Skin of body (tissue), 2 donors: Measurements from ENCODE around the gene FOXO3. TPM values are rescaled to one million over a fixed set of nuclear protein-coding genes. Genes with fewer than 3 reads are reported as not detected.
"Not testable (repeated sequence)": the region's sequence is repeated elsewhere in the genome, so short reads cannot be mapped to it uniquely, and the experiment has no call there.

Source experiments
- DNase-seq: peaks from one replicate; lab custom pipeline; 2025; lab: John Stamatoyannopoulos, UW
- total RNA-seq: library from RNA; depleted of rRNA; stranded (reverse); fragments of >200 nt; gene quantifications from one replicate; pipeline ENCODE4 v1.2.3, GENCODE V29; 2014

FOXO3 gene
- total RNA-seq, 1 donor from 2014 or later = 48.8 TPM

GRCh38 chr6:108682383-108683119, 121.8 kb downstream of the FOXO3 start:
- DNase-seq = not testable (repeated sequence)

GRCh38 chr6:108683976-108684375, 123.3 kb downstream of the FOXO3 start:
- DNase-seq = not testable (repeated sequence)

- no peak for DNase-seq
Measured at GRCh38 chr6:108684771-108685329, 124.1 kb downstream of the FOXO3 start.

- no peak for DNase-seq
Measured at GRCh38 chr6:108685970-108686369, 125.3 kb downstream of the FOXO3 start.

- no peak for DNase-seq
Measured at GRCh38 chr6:108686896-108687295, 126.2 kb downstream of the FOXO3 start.

- DNase-seq = no peak
Measured at GRCh38 chr6:108687921-108688320, 127.2 kb downstream of the FOXO3 start.

GRCh38 chr6:108689272-108690161, 128.8 kb downstream of the FOXO3 start:
- DNase-seq = no peak

- no peak for DNase-seq
Measured at GRCh38 chr6:108690326-108691049, 129.8 kb downstream of the FOXO3 start.

- no peak for DNase-seq
Measured at GRCh38 chr6:108693430-108694154, 132.9 kb downstream of the FOXO3 start.

GRCh38 chr6:108694816-108695215, 134.1 kb downstream of the FOXO3 start:
- DNase-seq = no peak

- no peak for DNase-seq
Measured at GRCh38 chr6:108697561-108698161, 136.9 kb downstream of the FOXO3 start.

GRCh38 chr6:108698593-108699289, 138.0 kb downstream of the FOXO3 start:
- DNase-seq = no peak

GRCh38 chr6:108699290-108700041, 138.7 kb downstream of the FOXO3 start:
- peak; percentile 47 for DNase-seq

GRCh38 chr6:108702106-108702851, 141.6 kb downstream of the FOXO3 start:
- DNase-seq = no peak

- DNase-seq = no peak
Measured at GRCh38 chr6:108706649-108707048, 145.9 kb downstream of the FOXO3 start.

GRCh38 chr6:108707328-108707976, 146.7 kb downstream of the FOXO3 start:
- DNase-seq = no peak

GRCh38 chr6:108710030-108710429, 149.3 kb downstream of the FOXO3 start:
- no peak for DNase-seq

GRCh38 chr6:108710551-108710950, 149.8 kb downstream of the FOXO3 start:
- DNase-seq = no peak
